Endothelial cell (in vitro differentiated cells): ENCODE results near the gene ZNF274. TPM values are rescaled to one million over a fixed set of nuclear protein-coding genes. Genes with fewer than 3 reads are reported as not detected.
A peak's percentile ranks its signal among the peaks of the same experiment; 100 is the strongest.

Experiments
- DNase-seq: peaks from one replicate; pipeline ENCODE4 v3.0.0; 2021; ENCODE audit warnings: low spot score
- H3K27ac Mint-ChIP-seq: one replicate; pipeline ENCODE4 v1.8.0; 2021; ENCODE audit warnings: mixed read lengths, inconsistent platforms; ENCODE audit not compliant: unreplicated experiment
- H3K27me3 Mint-ChIP-seq: one replicate; pipeline ENCODE4 v1.8.0; 2021; ENCODE audit warnings: mild to moderate bottlenecking, moderate library complexity, mixed read lengths, inconsistent platforms; ENCODE audit not compliant: unreplicated experiment
- H3K36me3 Mint-ChIP-seq: one replicate; pipeline ENCODE4 v1.8.0; 2021; ENCODE audit warnings: mild to moderate bottlenecking, low read depth, mixed read lengths, inconsistent platforms; ENCODE audit not compliant: unreplicated experiment
- H3K4me1 Mint-ChIP-seq: one replicate; pipeline ENCODE4 v1.8.0; 2021; ENCODE audit warnings: mild to moderate bottlenecking, mixed read lengths, inconsistent platforms; ENCODE audit not compliant: unreplicated experiment
- H3K4me3 Mint-ChIP-seq: one replicate; pipeline ENCODE4 v1.8.0; 2021; ENCODE audit warnings: mild to moderate bottlenecking, mixed read lengths, inconsistent platforms; ENCODE audit not compliant: unreplicated experiment
- H3K9me3 Mint-ChIP-seq: one replicate; pipeline ENCODE4 v1.8.0; 2021; ENCODE audit warnings: mixed read lengths, inconsistent platforms; ENCODE audit not compliant: unreplicated experiment
- CTCF ChIP-seq: fragments of 200-600 bp; sonication (generic); IDR thresholded peaks from one replicate; pipeline ENCODE4 v1.5.0; 2021; ENCODE audit warnings: antibody characterized with exemption; ENCODE audit not compliant: unreplicated experiment
- total RNA-seq: library from RNA; stranded (reverse); fragmentation: NEBNext Ultra II Directional; extraction: Animal tissue kit (Norgen Biotek cat#: 25700); gene quantifications from one replicate; pipeline ENCODE4 v1.2.1, GENCODE V29; 2021; ENCODE audit not compliant: unreplicated experiment

Gene ZNF274
- total RNA-seq, 1 donor from 2014 or later, result 21.4 TPM

- no peak for TF ChIP-seq CTCF
- Mint-ChIP-seq H3K4me3 (peak overlapping the region; percentile 86), H3K27ac (no peak overlapping the region), H3K27me3 (peaks cover 12% of the 10 kb centered on the region), H3K4me1 (no peaks in the 10 kb centered on the region), H3K9me3 (peaks cover 56% of the 10 kb centered on the region), H3K36me3 (peaks cover 91% of the 10 kb centered on the region)
- no peak for DNase-seq
Observed at GRCh38 chr19:58212336-58213074, 29.6 kb downstream of the ZNF274 start.

GRCh38 chr19:58213075-58213369 lies 30.2 kb downstream of the ZNF274 start:
- H3K27ac Mint-ChIP-seq, result no peak overlapping the region
- H3K36me3 Mint-ChIP-seq, result peaks cover 88% of the 10 kb centered on the region

GRCh38 chr19:58217069-58217481 lies 34.2 kb downstream of the ZNF274 start:
- peaks cover 23% of the 10 kb centered on the region for H3K9me3 Mint-ChIP-seq
- peaks cover 54% of the 10 kb centered on the region for H3K36me3 Mint-ChIP-seq

More at GRCh38 chr19:58213075-58213369, 30.2 kb downstream of the ZNF274 start:
- Mint-ChIP-seq H3K4me1 (no peaks in the 10 kb centered on the region), H3K27me3 (peaks cover 12% of the 10 kb centered on the region), H3K4me3 (peak overlapping the region; percentile 86), H3K9me3 (peaks cover 51% of the 10 kb centered on the region)
- no peak for DNase-seq
- no peak for TF ChIP-seq CTCF

GRCh38 chr19:58217607-58218391 lies 34.9 kb downstream of the ZNF274 start:
- no peak for TF ChIP-seq CTCF
- Mint-ChIP-seq H3K9me3 (peaks cover 16% of the 10 kb centered on the region), H3K4me1 (no peaks in the 10 kb centered on the region)

More at GRCh38 chr19:58217069-58217481, 34.2 kb downstream of the ZNF274 start:
- Mint-ChIP-seq H3K27ac (no peak overlapping the region), H3K4me1 (no peaks in the 10 kb centered on the region), H3K4me3 (no peak overlapping the region), H3K27me3 (peaks cover 2% of the 10 kb centered on the region)
- TF ChIP-seq CTCF, result no peak
- DNase-seq, result no peak

GRCh38 chr19:58218899-58219298 lies 36.0 kb downstream of the ZNF274 start:
- no peaks in the 10 kb centered on the region for H3K4me1 Mint-ChIP-seq
- H3K9me3 Mint-ChIP-seq, result peaks cover 8% of the 10 kb centered on the region
- DNase-seq, result peak; percentile 19
- no peak overlapping the region for H3K4me3 Mint-ChIP-seq
- TF ChIP-seq CTCF, result peak; percentile 25
- peaks cover 40% of the 10 kb centered on the region for H3K36me3 Mint-ChIP-seq
- H3K27me3 Mint-ChIP-seq, result peaks cover 2% of the 10 kb centered on the region
- no peak overlapping the region for H3K27ac Mint-ChIP-seq

More at GRCh38 chr19:58217607-58218391, 34.9 kb downstream of the ZNF274 start:
- H3K27ac Mint-ChIP-seq, result no peak overlapping the region
- H3K4me3 Mint-ChIP-seq, result no peak overlapping the region
- peaks cover 50% of the 10 kb centered on the region for H3K36me3 Mint-ChIP-seq
- no peak for DNase-seq
- peaks cover 2% of the 10 kb centered on the region for H3K27me3 Mint-ChIP-seq
